Smooth muscle cell (in vitro differentiated cells): ENCODE measurements around the gene MRPS2. TPM values are rescaled to one million over a fixed set of nuclear protein-coding genes. Genes with fewer than 3 reads are reported as not detected.

Experiments used
- DNase-seq: peaks from one replicate; lab custom pipeline; 2025; ENCODE audit not compliant: unreplicated experiment; lab: John Stamatoyannopoulos, UW
- H2AFZ ChIP-seq: fragments of 200-600 bp; sonication (generic); 2 replicates; pipeline ENCODE4 v1.6.0; 2016; ENCODE audit warnings: antibody characterized with exemption, low read depth, mild to moderate bottlenecking
- H3F3A ChIP-seq: fragments of 200-600 bp; sonication (generic); 2 replicates; pipeline ENCODE4 v1.6.0; 2017; ENCODE audit warnings: antibody characterized with exemption, low read depth
- H3K27ac ChIP-seq: fragments of 200-600 bp; sonication (generic); 2 replicates; pipeline ENCODE4 v1.5.1; 2016; ENCODE audit warnings: low read depth, mild to moderate bottlenecking
- H3K27me3 ChIP-seq: fragments of 200-600 bp; sonication (generic); 2 replicates; pipeline ENCODE4 v1.6.1; 2016; ENCODE audit warnings: low read depth, mild to moderate bottlenecking
- H3K36me3 ChIP-seq: fragments of 200-600 bp; sonication (generic); 2 replicates; pipeline ENCODE4 v1.5.1; 2016; ENCODE audit warnings: low read depth
- H3K4me1 ChIP-seq: fragments of 200-600 bp; sonication (generic); 2 replicates; pipeline ENCODE4 v1.5.1; 2016; ENCODE audit warnings: low read depth
- H3K4me2 ChIP-seq: fragments of 200-600 bp; sonication (generic); 2 replicates; pipeline ENCODE4 v1.6.0; 2016; ENCODE audit warnings: mild to moderate bottlenecking
- H3K4me3 ChIP-seq: fragments of 200-600 bp; sonication (generic); 2 replicates; pipeline ENCODE4 v1.5.1; 2016; ENCODE audit warnings: mild to moderate bottlenecking
- H3K79me2 ChIP-seq: fragments of 200-600 bp; sonication (generic); 2 replicates; pipeline ENCODE4 v1.6.0; 2016; ENCODE audit warnings: low read depth, mild to moderate bottlenecking
- H3K9ac ChIP-seq: fragments of 200-600 bp; sonication (generic); 2 replicates; pipeline ENCODE4 v1.6.0; 2016; ENCODE audit warnings: low read depth
- H3K9me3 ChIP-seq: fragments of 200-600 bp; sonication (generic); replicated peaks from 2 replicates; pipeline ENCODE4 v1.5.1; 2016; ENCODE audit warnings: low read depth
- H4K20me1 ChIP-seq: fragments of 200-600 bp; sonication (generic); 2 replicates; pipeline ENCODE4 v1.6.0; 2016; ENCODE audit warnings: low read depth
- CTCF ChIP-seq: fragments of 200-600 bp; sonication (generic); IDR thresholded peaks from 2 replicates; pipeline ENCODE4 v1.5.1; 2017; ENCODE audit warnings: borderline replicate concordance, mild to moderate bottlenecking, antibody characterized with exemption; ENCODE audit not compliant: insufficient read depth, poor library complexity, severe bottlenecking
- WGBS: methylation state at CpG from one replicate; pipeline ENCODE4 v1.1.7; 2016; ENCODE audit warnings: low lambda C conversion rate; 5-methylcytosine and 5-hydroxymethylcytosine counted together
- polyA plus RNA-seq: library from polyadenylated mRNA; unstranded; fragments of >200 nt; fragmentation: Nextera tagmentation; extraction: Ambion mirVana; gene quantifications from 2 replicates; pipeline ENCODE4 v1.2.1, GENCODE V29; 2016
- total RNA-seq: library from RNA; depleted of rRNA; stranded (reverse); fragments of >200 nt; gene quantifications from 2 replicates; pipeline ENCODE4 v1.2.3, GENCODE V29; 2014

Gene MRPS2
- total and polyA plus RNA-seq, 2 experiments from 2014 or later, result 30.7 to 49.0 TPM

DNA sequence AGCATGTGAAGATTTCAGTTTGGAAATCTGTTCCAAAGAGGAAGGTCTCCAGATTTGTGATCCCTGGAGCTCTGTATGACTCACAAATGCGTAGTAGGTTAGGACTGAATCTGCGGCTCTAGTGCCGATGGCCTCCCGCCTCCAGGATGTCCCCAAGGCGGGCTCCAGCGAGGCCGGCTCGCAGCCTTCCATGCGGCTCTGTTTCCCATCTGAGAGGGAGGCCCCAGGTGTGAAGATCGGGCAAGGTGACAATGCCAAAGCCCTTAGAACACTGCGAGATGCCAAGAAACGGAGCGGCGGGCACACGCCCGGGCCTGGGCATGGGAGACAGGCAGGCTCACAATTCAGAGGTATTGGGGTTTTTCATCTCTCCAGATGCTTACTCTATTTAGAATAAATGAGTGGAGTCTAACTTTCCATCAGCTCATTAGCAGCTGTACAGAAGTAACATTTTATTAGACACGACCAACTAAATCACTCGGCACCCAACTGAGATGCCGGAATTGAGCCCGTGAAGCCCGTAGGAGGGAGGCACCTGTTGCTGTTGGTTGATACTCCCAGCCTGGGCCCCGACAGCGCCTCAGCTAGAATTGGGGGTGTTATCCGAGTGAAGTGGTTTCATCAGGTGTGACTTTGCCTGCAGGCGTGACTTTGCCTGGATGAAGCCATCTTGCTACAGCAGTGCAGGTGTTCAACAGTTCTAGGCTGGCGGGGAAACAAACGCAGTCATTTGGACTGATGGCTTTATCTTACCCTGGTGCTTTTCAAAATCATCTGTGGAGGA lies 7.4 kb upstream of the MRPS2 start:
- H3K36me3 ChIP-seq, result no peaks in the 10 kb centered on the region
- H3K4me2 ChIP-seq, result no peak overlapping the region
- no peaks in the 10 kb centered on the region for H3K79me2 ChIP-seq
- no peaks in the 10 kb centered on the region for H3K27me3 ChIP-seq
- no peak for DNase-seq
- no peak overlapping the region for H3K9ac ChIP-seq
- H3K4me1 ChIP-seq, result no peaks in the 10 kb centered on the region
- WGBS, result 90% methylated on average over 27 of the region's 27 CpGs
- H2AFZ ChIP-seq, result no peak overlapping the region
- no peak for TF ChIP-seq CTCF
- no peak overlapping the region for H3K4me3 ChIP-seq
- no peaks in the 10 kb centered on the region for H3K9me3 ChIP-seq
- H3K27ac ChIP-seq, result no peak overlapping the region
- no peaks in the 10 kb centered on the region for H3F3A ChIP-seq
- H4K20me1 ChIP-seq, result no peaks in the 10 kb centered on the region

GRCh38 chr9:135494791-135495559 lies 5.5 kb upstream of the MRPS2 start:
- no peak overlapping the region for H3K27ac ChIP-seq
- no peak for TF ChIP-seq CTCF
- no peaks in the 10 kb centered on the region for H3K27me3 ChIP-seq
- WGBS, result 89% methylated on average over 30 of the region's 30 CpGs
- H3K79me2 ChIP-seq, result no peaks in the 10 kb centered on the region
- no peak overlapping the region for H3K4me3 ChIP-seq
- H4K20me1 ChIP-seq, result no peaks in the 10 kb centered on the region
- no peak overlapping the region for H3K9ac ChIP-seq
- H2AFZ ChIP-seq, result no peak overlapping the region
- H3K36me3 ChIP-seq, result no peaks in the 10 kb centered on the region
- peaks cover 3% of the 10 kb centered on the region for H3F3A ChIP-seq
- no peak overlapping the region for H3K4me2 ChIP-seq
- no peaks in the 10 kb centered on the region for H3K4me1 ChIP-seq
- DNase-seq, result no peak
- H3K9me3 ChIP-seq, result no peaks in the 10 kb centered on the region

GRCh38 chr9:135498381-135499126 lies 1.9 kb upstream of the MRPS2 start:
- Histone ChIP-seq H4K20me1 (peaks cover 15% of the 10 kb centered on the region), H3K4me2 (peak overlapping the region; percentile 98), H3K27ac (no peak overlapping the region), H3K9ac (no peak overlapping the region), H3K9me3 (no peaks in the 10 kb centered on the region), H3K27me3 (no peaks in the 10 kb centered on the region), H3K4me3 (no peak overlapping the region), H3K79me2 (peaks cover 18% of the 10 kb centered on the region), H3K36me3 (no peaks in the 10 kb centered on the region), H3K4me1 (peaks cover 11% of the 10 kb centered on the region), H2AFZ (no peak overlapping the region), H3F3A (peaks cover 3% of the 10 kb centered on the region)
- WGBS, result 93% methylated on average over 15 of the region's 15 CpGs
- TF ChIP-seq CTCF, result no peak
- DNase-seq, result no peak
